Neuronal stem cell (in vitro differentiated cells): ENCODE measurements around the gene FLVCR2.

Source experiments
- DNase-seq: peaks from one replicate; pipeline ENCODE4 v3.0.0-alpha.2; 2013; ENCODE audit warnings: low spot score
- H2AFZ ChIP-seq: one replicate; pipeline ENCODE4 v1.6.1; 2013; ENCODE audit warnings: mild to moderate bottlenecking, low read length, inconsistent platforms
- H2AK5ac ChIP-seq: 2 replicates; pipeline ENCODE4 v1.6.1; 2013; ENCODE audit warnings: low read depth, mild to moderate bottlenecking, inconsistent platforms, low read length, moderate library complexity, mixed read lengths
- H2BK120ac ChIP-seq: 2 replicates; pipeline ENCODE4 v1.6.1; 2013; ENCODE audit warnings: low read depth, mild to moderate bottlenecking, inconsistent platforms, low read length, moderate library complexity, mixed read lengths
- H2BK12ac ChIP-seq: one replicate; pipeline ENCODE4 v1.6.1; 2013; ENCODE audit warnings: low read length, inconsistent platforms
- H2BK15ac ChIP-seq: 2 replicates; pipeline ENCODE4 v1.6.1; 2013; ENCODE audit warnings: mild to moderate bottlenecking, low read length, inconsistent platforms, mixed read lengths
- H2BK5ac ChIP-seq: one replicate; pipeline ENCODE4 v1.6.1; 2013; ENCODE audit warnings: inconsistent platforms, mild to moderate bottlenecking, low read length, moderate library complexity
- H3K14ac ChIP-seq: one replicate; pipeline ENCODE4 v1.6.1; 2013; ENCODE audit warnings: low read length, inconsistent platforms
- H3K18ac ChIP-seq: 2 replicates; pipeline ENCODE4 v1.6.1; 2013; ENCODE audit warnings: low read length, inconsistent platforms
- H3K23ac ChIP-seq: 2 replicates; pipeline ENCODE4 v1.6.1; 2013; ENCODE audit warnings: low read depth, mild to moderate bottlenecking, mixed read lengths, low read length, inconsistent platforms; ENCODE audit not compliant: poor library complexity
- H3K27ac ChIP-seq: replicated peaks from 3 replicates; pipeline ENCODE4 v1.5.1; 2013; ENCODE audit warnings: low read length, inconsistent platforms
- H3K27me3 ChIP-seq, 3 experiments: 2 replicates each; pipeline ENCODE4 v1.6.1; 2013; ENCODE audit warnings: low read length in 3 of 3, mild to moderate bottlenecking in 2 of 3, inconsistent platforms in 1 of 3, low read depth in 1 of 3, mixed read lengths in 1 of 3, moderate library complexity in 1 of 3; ENCODE audit not compliant: control insufficient read depth in 3 of 3, insufficient read depth in 3 of 3
- H3K36me3 ChIP-seq, 2 donors: replicated peaks in 1 of 2; 2 replicates each; pipeline ENCODE4 v1.6.1; 2013; ENCODE audit warnings: low read length in 2 of 2; ENCODE audit not compliant: control insufficient read depth in 2 of 2, insufficient read depth in 2 of 2
- H3K4ac ChIP-seq: 2 replicates; pipeline ENCODE4 v1.6.1; 2013; ENCODE audit warnings: inconsistent platforms, mild to moderate bottlenecking, low read length, moderate library complexity
- H3K4me1 ChIP-seq, 2 donors: 1 replicate in 1 of 2; 2 replicates in 1 of 2; pipeline ENCODE4 v1.6.1; 2013; ENCODE audit warnings: low read length in 2 of 2, low read depth in 1 of 2; ENCODE audit not compliant: control insufficient read depth in 2 of 2, insufficient read depth in 1 of 2
- H3K4me2 ChIP-seq: one replicate; pipeline ENCODE4 v1.6.1; 2013; ENCODE audit warnings: mild to moderate bottlenecking, low read length, inconsistent platforms; ENCODE audit not compliant: insufficient read depth, poor library complexity, severe bottlenecking
- H3K4me3 ChIP-seq, 2 donors: 2 replicates each; pipeline ENCODE4 v1.5.1; 2013; ENCODE audit warnings: low read length in 2 of 2, mild to moderate bottlenecking in 2 of 2, inconsistent platforms in 1 of 2, moderate library complexity in 1 of 2
- H3K79me1 ChIP-seq: one replicate; pipeline ENCODE4 v1.6.1; 2013; ENCODE audit warnings: low read depth, mild to moderate bottlenecking, inconsistent platforms, low read length, moderate library complexity
- H3K9ac ChIP-seq: one replicate; pipeline ENCODE4 v1.6.1; 2013; ENCODE audit warnings: mild to moderate bottlenecking, low read depth, low read length, inconsistent platforms; ENCODE audit not compliant: poor library complexity
- H3K9me3 ChIP-seq, 2 donors: replicated peaks in 1 of 2; 2 replicates each; pipeline versions ENCODE3 to v1.6.1; 2013; ENCODE audit warnings: low read length in 2 of 2, mild to moderate bottlenecking in 2 of 2, inconsistent platforms in 1 of 2, low read depth in 1 of 2, mixed read lengths in 1 of 2, moderate library complexity in 1 of 2; ENCODE audit not compliant: control insufficient read depth in 2 of 2, insufficient read depth in 1 of 2
- H4K8ac ChIP-seq: one replicate; pipeline ENCODE4 v1.6.1; 2013; ENCODE audit warnings: low read depth, mild to moderate bottlenecking, inconsistent platforms, low read length, moderate library complexity
- H4K91ac ChIP-seq: one replicate; pipeline ENCODE4 v1.6.1; 2013; ENCODE audit warnings: low read length, low read depth, mild to moderate bottlenecking, inconsistent platforms; ENCODE audit not compliant: poor library complexity
- WGBS, 2 donors: extraction: QIAGEN DNeasy Blood & Tissue Kit; methylation state at CpG; one replicate each; pipeline ENCODE4 v1.1.7; 2013; ENCODE audit warnings: missing lambda C conversion rate in 2 of 2, mixed read lengths in 1 of 2; ENCODE audit not compliant: insufficient read length in 2 of 2, insufficient replicate concordance in 1 of 2; ENCODE audit errors: extremely low coverage in 2 of 2; 5-methylcytosine and 5-hydroxymethylcytosine counted together

The FLVCR2 gene

DNA sequence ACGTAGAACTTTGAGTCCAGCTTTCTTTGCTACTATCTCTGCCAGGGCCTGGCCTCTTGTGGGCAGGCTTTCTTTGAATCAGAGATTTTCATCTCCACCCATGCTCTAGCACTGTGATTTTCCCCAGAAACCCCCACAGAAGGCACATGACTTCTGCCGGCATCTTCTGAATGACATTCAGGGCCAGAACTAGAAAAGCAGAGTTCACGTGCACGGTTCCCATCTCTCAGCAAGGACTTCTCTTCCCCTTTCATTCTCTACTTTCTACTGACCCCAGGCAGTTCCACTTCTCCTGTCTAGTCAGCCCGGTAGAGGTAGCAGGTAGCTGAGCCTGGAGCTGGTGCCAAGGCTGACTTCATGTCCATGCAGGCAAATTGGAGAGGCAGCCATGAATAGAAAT, 29.3 kb upstream of the FLVCR2 start:
- Histone ChIP-seq H3K4me2 (no peak overlapping the region), H3K4ac (no peak overlapping the region), H3K4me3 (peak overlapping the region in 1 of 2 donors; percentile 4), H3K18ac (no peak overlapping the region), H3K9me3 (no peaks in the 10 kb centered on the region), H3K23ac (no peak overlapping the region), H2AK5ac (no peak overlapping the region), H2BK5ac (no peak overlapping the region), H3K36me3 (no peaks in the 10 kb centered on the region), H2BK15ac (no peak overlapping the region), H3K9ac (no peak overlapping the region), H3K27me3 (peaks cover 0 to 2% (median 0%) of the 10 kb centered on the region in 3 experiments), H2BK120ac (no peak overlapping the region), H3K4me1 (no peaks in the 10 kb centered on the region), H2BK12ac (no peak overlapping the region), H3K79me1 (no peaks in the 10 kb centered on the region), H2AFZ (no peak overlapping the region), H4K91ac (no peak overlapping the region), H3K27ac (no peak overlapping the region), H3K14ac (no peak overlapping the region), H4K8ac (no peak overlapping the region)
- DNase-seq: no peak
- no CpG with 5 or more reads among the region's 5 CpGs for WGBS, 2 donors

GRCh38 chr14:75551021-75551420, 27.4 kb upstream of the FLVCR2 start:
- Histone ChIP-seq H3K4ac (no peak overlapping the region), H3K18ac (no peak overlapping the region), H3K14ac (no peak overlapping the region), H2AK5ac (no peak overlapping the region), H3K27me3 (peaks cover 0 to 2% (median 0%) of the 10 kb centered on the region in 3 experiments), H2AFZ (no peak overlapping the region), H3K9me3 (no peaks in the 10 kb centered on the region), H3K79me1 (no peaks in the 10 kb centered on the region), H2BK5ac (no peak overlapping the region), H4K91ac (no peak overlapping the region), H3K27ac (no peak overlapping the region), H3K23ac (no peak overlapping the region), H3K4me2 (no peak overlapping the region), H3K9ac (no peak overlapping the region), H4K8ac (no peak overlapping the region), H2BK15ac (no peak overlapping the region), H3K36me3 (no peaks in the 10 kb centered on the region), H2BK120ac (no peak overlapping the region), H2BK12ac (no peak overlapping the region), H3K4me3 (no peak overlapping the region), H3K4me1 (no peaks in the 10 kb centered on the region)
- WGBS, 2 donors: no CpG with 5 or more reads among the region's 7 CpGs
- DNase-seq: no peak

- Histone ChIP-seq H3K4me1 (no peaks in the 10 kb centered on the region), H3K4me3 (no peak overlapping the region), H3K23ac (no peak overlapping the region), H2BK5ac (no peak overlapping the region), H3K79me1 (no peaks in the 10 kb centered on the region), H2AFZ (no peak overlapping the region), H4K91ac (no peak overlapping the region), H3K27me3 (peaks cover 0 to 2% (median 0%) of the 10 kb centered on the region in 3 experiments), H3K18ac (no peak overlapping the region), H3K9ac (no peak overlapping the region), H3K4me2 (no peak overlapping the region), H4K8ac (no peak overlapping the region), H2BK15ac (no peak overlapping the region), H3K4ac (no peak overlapping the region), H3K27ac (no peak overlapping the region), H2BK120ac (no peak overlapping the region), H2BK12ac (no peak overlapping the region), H3K36me3 (no peaks in the 10 kb centered on the region), H3K14ac (no peak overlapping the region), H3K9me3 (peaks cover 0 to 1% of the 10 kb centered on the region in 2 donors), H2AK5ac (no peak overlapping the region)
- no peak for DNase-seq
- WGBS, 2 donors: no CpG with 5 or more reads among the region's 6 CpGs
These were observed 25.3 kb upstream of the FLVCR2 start for GRCh38 chr14:75553157-75553556.

GRCh38 chr14:75553761-75554364, 24.6 kb upstream of the FLVCR2 start:
- Histone ChIP-seq H2BK120ac (no peak overlapping the region), H2BK5ac (no peak overlapping the region), H4K8ac (no peak overlapping the region), H4K91ac (no peak overlapping the region), H3K27me3 (peaks cover 0 to 2% (median 0%) of the 10 kb centered on the region in 3 experiments), H3K27ac (no peak overlapping the region), H3K4ac (no peak overlapping the region), H2AK5ac (no peak overlapping the region), H3K79me1 (no peaks in the 10 kb centered on the region), H3K4me2 (no peak overlapping the region), H3K9ac (no peak overlapping the region), H3K23ac (no peak overlapping the region), H3K36me3 (no peaks in the 10 kb centered on the region), H3K4me3 (no peak overlapping the region), H2BK15ac (no peak overlapping the region), H2AFZ (no peak overlapping the region), H3K18ac (no peak overlapping the region), H3K9me3 (peaks cover 0 to 1% of the 10 kb centered on the region in 2 donors), H3K4me1 (no peaks in the 10 kb centered on the region), H2BK12ac (no peak overlapping the region), H3K14ac (no peak overlapping the region)
- DNase-seq: no peak
- WGBS, 2 donors: no CpG with 5 or more reads among the region's 4 CpGs
